T-helper 2 cell treated with Interferon-gamma antibody and Interleukin-4, amounts not matched to agents 5 μg/mL and 100 μg/mL, for 36 hours (primary cell): ENCODE results near the gene LHPP.
A peak's percentile ranks its signal among the peaks of the same experiment; 100 is the strongest.

Experiments used
- DNase-seq: peaks from one replicate; pipeline ENCODE4 v3.0.0; 2021; ENCODE audit warnings: low spot score
- H3K27ac Mint-ChIP-seq: one replicate; pipeline ENCODE4 v1.8.0; 2021; ENCODE audit warnings: mild to moderate bottlenecking, mixed read lengths
- H3K27me3 Mint-ChIP-seq: one replicate; pipeline ENCODE4 v1.8.0; 2021; ENCODE audit warnings: low read depth, mixed read lengths
- H3K36me3 Mint-ChIP-seq: one replicate; pipeline ENCODE4 v1.8.0; 2021; ENCODE audit warnings: low read depth, mixed read lengths
- H3K4me1 Mint-ChIP-seq: one replicate; pipeline ENCODE4 v1.8.0; 2021; ENCODE audit warnings: low read depth, mixed read lengths
- H3K4me3 Mint-ChIP-seq: one replicate; pipeline ENCODE4 v1.8.0; 2022; ENCODE audit warnings: mild to moderate bottlenecking, moderate library complexity, mixed read lengths
- H3K9me3 Mint-ChIP-seq: one replicate; pipeline ENCODE4 v1.8.0; 2021; ENCODE audit warnings: mixed read lengths

The LHPP gene

GRCh38 chr10:124520558-124521428 is 59.2 kb downstream of the LHPP start:
- peaks cover 2% of the 10 kb centered on the region for H3K27me3 Mint-ChIP-seq
- DNase-seq: no peak
- no peaks in the 10 kb centered on the region for H3K36me3 Mint-ChIP-seq
- no peak overlapping the region for H3K4me3 Mint-ChIP-seq
- H3K27ac Mint-ChIP-seq: no peak overlapping the region
- no peaks in the 10 kb centered on the region for H3K9me3 Mint-ChIP-seq
- H3K4me1 Mint-ChIP-seq: no peaks in the 10 kb centered on the region

- H3K36me3 Mint-ChIP-seq: no peaks in the 10 kb centered on the region
- DNase-seq: no peak
- H3K9me3 Mint-ChIP-seq: no peaks in the 10 kb centered on the region
- H3K4me1 Mint-ChIP-seq: no peaks in the 10 kb centered on the region
- no peak overlapping the region for H3K4me3 Mint-ChIP-seq
- peaks cover 2% of the 10 kb centered on the region for H3K27me3 Mint-ChIP-seq
- H3K27ac Mint-ChIP-seq: no peak overlapping the region
These were observed 59.8 kb downstream of the LHPP start for GRCh38 chr10:124521429-124521871.

GRCh38 chr10:124522131-124522932 is 60.7 kb downstream of the LHPP start:
- H3K4me1 Mint-ChIP-seq: no peaks in the 10 kb centered on the region
- no peaks in the 10 kb centered on the region for H3K9me3 Mint-ChIP-seq
- no peaks in the 10 kb centered on the region for H3K36me3 Mint-ChIP-seq
- DNase-seq: no peak
- H3K27me3 Mint-ChIP-seq: peaks cover 2% of the 10 kb centered on the region
- H3K4me3 Mint-ChIP-seq: no peak overlapping the region
- no peak overlapping the region for H3K27ac Mint-ChIP-seq

- Mint-ChIP-seq H3K27ac (no peak overlapping the region), H3K36me3 (no peaks in the 10 kb centered on the region)
These were observed 61.6 kb downstream of the LHPP start for GRCh38 chr10:124522933-124523871.

GRCh38 chr10:124523901-124524300 is 62.3 kb downstream of the LHPP start:
- no peaks in the 10 kb centered on the region for H3K4me1 Mint-ChIP-seq
- H3K27me3 Mint-ChIP-seq: peaks cover 2% of the 10 kb centered on the region
- H3K9me3 Mint-ChIP-seq: no peaks in the 10 kb centered on the region
- no peaks in the 10 kb centered on the region for H3K36me3 Mint-ChIP-seq
- no peak for DNase-seq
- no peak overlapping the region for H3K27ac Mint-ChIP-seq
- no peak overlapping the region for H3K4me3 Mint-ChIP-seq

More at GRCh38 chr10:124522933-124523871, 61.6 kb downstream of the LHPP start:
- no peak for DNase-seq
- Mint-ChIP-seq H3K27me3 (peaks cover 2% of the 10 kb centered on the region), H3K9me3 (no peaks in the 10 kb centered on the region), H3K4me3 (no peak overlapping the region), H3K4me1 (no peaks in the 10 kb centered on the region)

- Mint-ChIP-seq H3K27ac (no peak overlapping the region), H3K4me3 (no peak overlapping the region), H3K27me3 (peaks cover 2% of the 10 kb centered on the region), H3K36me3 (no peaks in the 10 kb centered on the region), H3K9me3 (no peaks in the 10 kb centered on the region), H3K4me1 (peaks cover under 1% of the 10 kb centered on the region)
- no peak for DNase-seq
These were observed 63.5 kb downstream of the LHPP start for GRCh38 chr10:124524991-124525653.

- Mint-ChIP-seq H3K4me3 (no peak overlapping the region), H3K27me3 (peaks cover 4% of the 10 kb centered on the region), H3K9me3 (no peaks in the 10 kb centered on the region), H3K27ac (no peak overlapping the region), H3K36me3 (no peaks in the 10 kb centered on the region), H3K4me1 (peaks cover 3% of the 10 kb centered on the region)
- no peak for DNase-seq
These were observed 64.4 kb downstream of the LHPP start for GRCh38 chr10:124525751-124526600.

- no peaks in the 10 kb centered on the region for H3K9me3 Mint-ChIP-seq
- H3K27ac Mint-ChIP-seq: no peak overlapping the region
- peaks cover 3% of the 10 kb centered on the region for H3K4me1 Mint-ChIP-seq
- H3K36me3 Mint-ChIP-seq: no peaks in the 10 kb centered on the region
- H3K27me3 Mint-ChIP-seq: peaks cover 4% of the 10 kb centered on the region
- no peak overlapping the region for H3K4me3 Mint-ChIP-seq
- DNase-seq: no peak
These were observed 65.1 kb downstream of the LHPP start for GRCh38 chr10:124526621-124527267.

- Mint-ChIP-seq H3K27ac (no peak overlapping the region), H3K4me1 (peaks cover 3% of the 10 kb centered on the region), H3K4me3 (no peak overlapping the region), H3K27me3 (peaks cover 4% of the 10 kb centered on the region), H3K36me3 (no peaks in the 10 kb centered on the region), H3K9me3 (no peaks in the 10 kb centered on the region)
- no peak for DNase-seq
These were observed 66.3 kb downstream of the LHPP start for GRCh38 chr10:124527874-124528395.

GRCh38 chr10:124529661-124530214 is 68.1 kb downstream of the LHPP start:
- H3K36me3 Mint-ChIP-seq: no peaks in the 10 kb centered on the region
- H3K27me3 Mint-ChIP-seq: peaks cover 4% of the 10 kb centered on the region
- peaks cover 3% of the 10 kb centered on the region for H3K4me1 Mint-ChIP-seq
- no peak overlapping the region for H3K4me3 Mint-ChIP-seq
- no peak overlapping the region for H3K27ac Mint-ChIP-seq
- DNase-seq: no peak
- no peaks in the 10 kb centered on the region for H3K9me3 Mint-ChIP-seq

GRCh38 chr10:124530215-124530665 is 68.6 kb downstream of the LHPP start:
- no peaks in the 10 kb centered on the region for H3K9me3 Mint-ChIP-seq
- peak; percentile 74 for DNase-seq
- peaks cover 2% of the 10 kb centered on the region for H3K27me3 Mint-ChIP-seq
- H3K27ac Mint-ChIP-seq: no peak overlapping the region
- H3K4me3 Mint-ChIP-seq: no peak overlapping the region
- peaks cover 3% of the 10 kb centered on the region for H3K4me1 Mint-ChIP-seq
- no peaks in the 10 kb centered on the region for H3K36me3 Mint-ChIP-seq

GRCh38 chr10:124530816-124531215 is 69.2 kb downstream of the LHPP start:
- no peak overlapping the region for H3K4me3 Mint-ChIP-seq
- no peaks in the 10 kb centered on the region for H3K9me3 Mint-ChIP-seq
- no peaks in the 10 kb centered on the region for H3K36me3 Mint-ChIP-seq
- DNase-seq: no peak
- peaks cover 2% of the 10 kb centered on the region for H3K27me3 Mint-ChIP-seq
- peaks cover 3% of the 10 kb centered on the region for H3K4me1 Mint-ChIP-seq
- no peak overlapping the region for H3K27ac Mint-ChIP-seq
